ENCODE results near the gene FAP.

The FAP gene

DNA sequence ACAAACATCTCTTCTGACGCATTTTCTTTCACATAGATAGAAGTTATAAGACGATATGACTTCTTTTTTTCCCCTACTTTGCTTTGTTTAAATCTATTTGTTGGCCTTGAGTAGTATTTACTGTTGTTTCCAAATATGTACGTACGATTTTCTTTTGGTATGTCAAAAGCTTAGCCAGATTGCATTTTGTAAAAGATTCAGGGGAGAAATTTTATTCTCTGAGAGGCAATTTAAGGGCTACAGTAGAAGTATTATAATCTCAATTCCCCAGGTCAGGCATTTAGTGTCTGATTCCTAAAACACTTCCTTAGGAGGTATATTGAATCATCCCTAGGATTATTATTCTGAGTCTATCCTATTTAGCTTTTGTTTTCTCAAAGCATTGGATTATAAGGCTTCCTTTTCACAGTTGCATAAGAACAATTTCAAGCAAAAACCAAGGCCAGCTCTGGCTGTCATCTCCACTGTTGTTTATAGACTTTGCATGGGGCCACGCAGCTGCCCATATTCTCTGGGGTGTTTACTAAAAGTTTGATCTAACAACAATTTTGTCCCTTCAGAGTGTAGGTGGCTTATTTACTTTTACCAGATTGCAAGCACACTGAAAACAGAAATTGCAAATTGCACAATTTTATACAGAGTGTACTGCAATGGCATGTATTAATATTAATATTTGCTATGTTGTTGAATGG lies 57.6 kb downstream of the FAP start:
- DNase-seq (ENCODE audit: low read depth), result no peak

GRCh38 chr2:162184821-162185450 lies 58.3 kb downstream of the FAP start:
- DNase-seq (ENCODE audit: low read depth), result no peak

DNA sequence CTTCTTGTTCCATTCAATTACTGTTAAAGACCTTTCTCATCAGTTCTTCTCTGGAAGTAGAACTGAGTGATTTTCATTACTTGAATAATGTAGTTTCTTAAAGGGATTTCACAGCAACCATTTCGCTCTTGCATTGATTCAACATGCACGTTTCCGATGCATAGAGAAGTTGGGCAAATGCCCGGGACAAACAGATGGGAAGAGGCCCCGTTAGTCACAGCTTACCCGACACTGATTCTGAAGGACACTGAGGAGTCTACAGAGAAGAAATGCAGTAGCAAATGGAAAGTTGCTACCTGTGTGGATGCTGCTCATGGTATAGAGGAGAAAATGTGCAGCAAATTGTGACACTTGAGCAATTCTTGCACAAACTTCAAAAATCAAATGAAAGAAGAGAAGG lies 58.9 kb downstream of the FAP start:
- DNase-seq (ENCODE audit: low read depth), result no peak

GRCh38 chr2:162182395-162182794 lies 60.9 kb downstream of the FAP start:
- DNase-seq (ENCODE audit: low read depth), result no peak

GRCh38 chr2:162177301-162177700 lies 65.9 kb downstream of the FAP start:
- DNase-seq (ENCODE audit: low read depth), result no peak

DNA sequence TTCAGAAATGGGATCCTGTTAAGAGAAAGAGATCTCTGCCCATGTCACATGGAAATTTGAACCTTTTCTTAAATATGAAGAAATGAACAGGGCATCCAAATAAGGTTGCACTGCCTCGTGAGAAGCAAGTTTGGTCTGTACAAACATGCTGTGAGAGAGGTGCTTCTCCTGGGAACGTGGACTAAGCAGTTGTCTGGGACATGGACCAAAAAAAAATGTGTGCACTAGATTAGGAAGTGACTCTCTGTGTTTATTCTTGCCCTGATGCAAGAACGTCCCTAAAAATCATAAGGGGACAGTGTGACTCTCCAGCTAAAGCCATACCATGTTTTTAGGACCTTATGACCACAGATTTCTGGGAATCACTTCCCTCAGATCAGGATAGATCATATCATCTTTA lies 67.5 kb downstream of the FAP start:
- DNase-seq (ENCODE audit: low read depth), result no peak

DNA sequence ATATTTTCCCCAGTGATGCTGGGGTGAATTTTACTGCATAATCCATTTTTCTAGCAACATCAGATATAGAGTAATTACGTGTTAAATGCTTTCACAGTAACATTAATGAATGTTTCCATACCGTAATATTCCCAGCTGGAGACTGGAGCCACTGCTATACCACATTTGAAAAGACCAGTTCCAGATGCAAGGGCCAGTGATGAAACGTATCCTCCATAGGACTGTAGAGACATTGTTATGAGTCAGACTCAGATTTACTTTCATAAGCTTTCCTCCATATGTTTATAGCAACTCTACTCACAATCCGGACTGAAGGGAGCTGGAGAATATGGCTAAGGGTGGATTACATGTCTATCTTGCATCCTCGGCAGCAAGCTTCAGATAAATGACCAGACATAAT lies 68.5 kb downstream of the FAP start:
- no peak for DNase-seq (ENCODE audit: low read depth)

GRCh38 chr2:162172802-162173370 lies 70.4 kb downstream of the FAP start:
- no peak for DNase-seq (ENCODE audit: low read depth)

DNA sequence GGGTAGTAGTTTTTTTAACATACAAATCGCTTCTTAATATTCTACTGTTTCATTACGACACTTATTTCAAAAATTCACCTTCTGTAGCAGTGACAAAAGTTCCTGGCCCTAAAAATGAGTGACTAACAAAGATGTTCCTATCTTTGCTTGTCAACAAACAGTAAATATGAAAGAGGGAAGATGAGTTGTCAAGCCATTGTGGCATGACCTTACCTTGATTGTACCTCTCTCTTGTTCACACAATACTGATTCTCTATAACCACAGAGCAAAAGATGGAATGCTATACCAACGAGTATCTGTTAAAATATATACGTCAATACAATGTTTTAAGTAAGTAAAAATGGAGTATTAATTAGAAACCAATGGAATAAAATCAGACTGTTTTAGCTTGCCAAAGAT lies 76.5 kb downstream of the FAP start:
- DNase-seq (ENCODE audit: low read depth), result no peak

GRCh38 chr2:162166174-162166573 lies 77.1 kb downstream of the FAP start:
- DNase-seq (ENCODE audit: low read depth), result no peak

DNA sequence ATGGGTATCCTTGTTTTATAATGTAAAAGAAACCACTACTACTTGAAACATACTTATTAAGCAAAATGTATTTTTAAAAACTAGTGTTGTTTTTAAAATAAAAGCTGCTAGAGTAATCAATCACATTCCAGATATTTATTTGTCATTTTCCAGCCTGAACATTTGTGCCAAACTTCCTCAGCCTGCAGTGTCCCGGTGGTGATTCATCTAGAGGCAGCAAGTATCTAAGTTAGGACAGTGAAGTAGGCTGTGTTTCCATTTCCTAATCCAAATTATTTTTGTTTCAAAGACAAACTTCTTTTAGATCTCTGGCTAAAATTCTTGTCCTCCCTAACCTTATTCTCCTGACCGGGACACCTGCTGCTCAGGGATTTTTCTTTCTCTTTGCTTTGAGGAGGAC lies 78.4 kb downstream of the FAP start:
- no peak for DNase-seq (ENCODE audit: low read depth)

DNA sequence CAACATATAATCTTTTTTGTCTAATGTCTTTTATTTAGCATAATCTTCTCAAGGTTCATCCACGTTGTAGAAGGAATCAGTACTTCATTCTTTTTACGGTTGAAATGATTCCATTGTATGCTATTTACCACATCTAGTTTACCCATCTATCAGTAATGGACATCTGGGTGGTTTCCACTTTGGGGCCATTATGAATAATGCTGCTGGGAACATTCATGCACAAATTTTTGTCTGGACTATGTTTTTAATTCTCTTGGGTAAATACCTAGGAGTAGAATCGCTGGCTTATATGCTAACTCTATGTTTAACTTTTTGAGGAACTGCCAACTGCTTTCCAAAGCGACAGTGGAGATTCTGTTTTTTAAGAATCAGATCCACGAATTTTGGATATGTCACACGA lies 83.8 kb downstream of the FAP start:
- no peak for DNase-seq (ENCODE audit: low read depth)

DNA sequence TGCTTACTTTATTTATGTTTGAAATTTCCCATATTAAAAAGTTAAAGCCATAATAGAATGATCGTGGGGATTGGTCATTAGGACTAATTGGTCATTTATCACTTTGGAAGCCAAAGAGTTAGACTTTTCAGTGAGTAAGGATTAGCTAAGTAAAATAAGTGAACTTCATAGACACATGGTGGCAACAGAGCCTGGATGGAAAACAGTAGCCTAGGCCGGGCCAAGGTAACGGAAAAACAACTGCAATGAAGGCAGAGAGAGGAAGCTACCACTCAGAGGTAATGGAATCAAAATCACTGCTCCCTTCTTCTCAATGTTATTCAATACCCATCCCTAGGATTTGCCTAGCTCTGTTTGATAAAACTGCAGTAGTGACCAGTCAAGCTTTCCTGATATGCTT lies 87.1 kb downstream of the FAP start:
- DNase-seq (ENCODE audit: low read depth), result no peak

DNA sequence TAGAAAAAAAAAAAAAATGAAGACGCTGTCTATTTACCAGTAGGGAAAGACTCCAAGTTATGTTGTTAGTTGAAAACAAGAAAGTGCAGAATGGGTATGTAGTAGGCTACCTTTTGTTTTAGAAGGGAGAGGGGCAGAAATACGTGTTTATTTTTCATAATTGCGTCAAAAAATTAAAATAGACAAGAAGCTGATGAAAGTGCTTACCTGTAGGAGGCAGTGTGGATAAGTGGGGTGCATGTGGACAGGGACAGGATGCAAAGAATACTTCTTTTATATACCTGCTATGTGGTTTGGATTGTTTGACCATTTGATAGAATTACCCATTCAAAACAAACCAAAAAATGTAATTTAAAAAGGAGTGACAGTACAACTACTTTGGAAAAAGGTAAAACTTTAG lies 88.2 kb downstream of the FAP start:
- no peak for DNase-seq (ENCODE audit: low read depth)

DNA sequence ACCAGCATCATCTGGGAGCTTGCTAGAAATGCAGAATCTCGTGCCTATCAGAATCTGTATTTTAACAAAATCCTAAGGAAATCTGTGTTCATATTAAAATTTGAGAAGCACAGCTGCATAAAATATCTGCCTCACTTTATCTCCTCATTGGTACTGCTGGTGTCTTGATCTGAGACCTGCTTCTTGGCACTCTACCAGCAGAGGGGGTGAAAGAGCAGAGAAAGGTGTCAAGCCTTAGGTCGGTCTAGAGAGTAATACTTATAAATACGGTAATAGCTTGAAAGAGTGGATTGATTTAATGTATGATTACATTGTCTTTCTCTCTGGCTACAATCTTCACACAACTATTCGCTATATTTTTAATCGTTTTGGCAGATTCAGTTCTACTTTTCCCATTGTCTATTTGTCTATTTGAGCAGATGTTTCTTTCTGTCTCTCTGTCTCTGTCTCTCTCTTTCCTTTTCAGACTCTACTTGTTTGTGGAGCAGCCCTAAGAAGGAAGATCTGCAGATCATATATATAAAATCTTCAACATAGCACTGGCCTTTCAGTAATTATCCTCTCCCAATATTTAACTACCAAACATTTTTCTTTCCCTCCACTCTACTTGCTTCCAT lies 89.5 kb downstream of the FAP start:
- peak; percentile 26 for DNase-seq (ENCODE audit: low read depth)

DNA sequence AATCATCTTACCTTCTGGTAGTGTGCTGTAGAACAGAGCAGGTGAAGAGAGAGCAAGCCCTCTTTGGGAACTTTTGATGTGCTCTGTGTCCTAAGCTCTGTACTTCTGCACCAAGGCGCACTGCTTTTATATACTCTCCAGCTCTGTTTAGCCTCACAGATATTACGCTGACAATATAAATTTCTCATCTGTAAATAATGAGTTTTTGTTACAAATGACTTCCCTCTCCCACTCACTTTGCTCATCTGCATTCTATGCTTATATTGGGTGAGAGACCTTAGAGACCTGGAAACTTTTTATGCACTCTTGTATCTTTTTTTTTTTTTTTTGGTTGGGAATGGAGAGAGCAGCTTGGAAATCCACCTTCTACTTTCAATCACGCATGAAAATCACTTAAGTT lies 91.1 kb downstream of the FAP start, which contains the start of gene GCG:
Gene GCG, minus strand, starts transcription at position 101 of the 400 bp plus-strand sequence. CDS start 3,069 bp downstream, outside the sequence.
- no peak for DNase-seq (ENCODE audit: low read depth)

DNA sequence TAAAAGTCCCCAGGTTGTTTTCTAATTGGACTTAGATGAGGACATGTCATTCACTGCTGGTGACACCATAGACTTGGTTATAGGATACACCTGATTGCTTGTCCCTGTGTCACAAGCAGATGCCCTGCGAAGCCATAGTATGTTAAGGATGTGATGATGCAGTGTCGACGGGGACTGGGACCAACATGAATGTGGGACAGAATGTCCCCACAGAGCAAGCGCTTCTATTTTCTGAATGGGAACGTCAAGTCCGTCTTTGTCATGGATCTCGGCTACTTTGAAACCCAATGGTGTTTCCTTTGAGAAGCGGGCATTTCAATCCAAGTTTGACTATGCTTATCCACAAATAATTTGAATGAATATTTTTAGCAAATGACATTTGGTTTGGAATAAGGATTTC lies 93.3 kb downstream of the FAP start:
- no peak for DNase-seq (ENCODE audit: low read depth)

- DNase-seq (ENCODE audit: low read depth), result no peak
Observed at GRCh38 chr2:162149466-162149865, 93.8 kb downstream of the FAP start.

- no peak for DNase-seq (ENCODE audit: low read depth)
Observed at GRCh38 chr2:162148956-162149355, 94.3 kb downstream of the FAP start.

DNA sequence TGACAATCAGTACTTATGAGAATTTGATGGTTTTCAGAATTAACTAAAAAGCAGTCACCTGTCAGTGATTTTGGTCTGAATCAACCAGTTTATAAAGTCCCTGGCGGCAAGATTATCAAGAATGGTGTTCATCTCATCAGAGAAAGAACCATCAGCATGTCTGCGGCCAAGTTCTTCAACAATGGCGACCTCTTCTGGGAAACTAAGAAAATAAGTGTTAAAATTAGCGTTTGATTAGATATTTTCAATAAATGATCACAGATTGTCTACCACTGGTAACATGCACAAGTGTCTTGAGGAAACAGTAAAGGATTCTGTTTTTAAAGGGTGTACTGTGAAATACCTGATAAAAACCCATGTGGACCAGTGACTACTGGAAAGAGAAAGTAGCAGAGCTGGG lies 99.3 kb downstream of the FAP start:
- no peak for DNase-seq (ENCODE audit: low read depth)

GRCh38 chr2:162138310-162138709 lies 104.9 kb downstream of the FAP start:
- no peak for DNase-seq (ENCODE audit: low read depth)

GRCh38 chr2:162127422-162127821 lies 115.8 kb downstream of the FAP start:
- DNase-seq (ENCODE audit: low read depth), result no peak

DNA sequence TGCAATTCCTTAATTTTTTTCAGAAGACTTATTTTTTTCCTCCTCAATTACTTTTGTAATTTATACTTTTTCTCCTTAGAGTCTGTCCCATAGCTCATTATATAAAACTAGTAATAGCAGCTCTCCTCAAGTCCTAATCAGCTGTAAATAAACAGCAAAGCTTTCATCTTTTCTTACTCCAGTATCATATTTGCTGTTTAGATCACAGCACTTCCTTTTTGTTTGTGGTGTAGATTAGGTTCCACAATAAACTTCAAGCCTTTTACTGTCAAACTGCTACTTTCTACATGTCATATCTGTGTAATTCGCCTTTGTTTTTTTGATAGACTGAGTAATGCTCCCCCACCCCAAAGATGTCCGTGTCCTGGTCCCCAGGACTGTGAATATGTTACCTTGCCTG lies 116.7 kb downstream of the FAP start:
- no peak for DNase-seq (ENCODE audit: low read depth)

Data from stimulated activated CD8-positive, alpha-beta memory T cell treated with anti-CD3 and anti-CD28 coated beads, Interleukin-4, amount 100 ng/mL, for 24 hours (primary cell).